Parathyroid adenoma (tissue), 2 donors: Measurements from ENCODE around the gene PRKN.

Experiments
- H2AFZ ChIP-seq: fragments of 300-600 bp; sonication (generic); one replicate; pipeline ENCODE4 v1.7.0; 2017; ENCODE audit warnings: antibody characterized with exemption, mild to moderate bottlenecking
- H3K27ac ChIP-seq: fragments of 300-600 bp; sonication (generic); one replicate; pipeline ENCODE4 v1.7.0; 2017
- H3K27me3 ChIP-seq: fragments of 300-600 bp; sonication (generic); one replicate; pipeline ENCODE4 v1.7.0; 2017; ENCODE audit warnings: low read length; ENCODE audit not compliant: control insufficient read depth, insufficient read depth
- H3K36me3 ChIP-seq: fragments of 300-600 bp; sonication (generic); one replicate; pipeline ENCODE4 v1.7.0; 2017; ENCODE audit warnings: low read length; ENCODE audit not compliant: control insufficient read depth, insufficient read depth
- H3K4me1 ChIP-seq: fragments of 300-600 bp; sonication (generic); one replicate; pipeline ENCODE4 v1.7.0; 2017; ENCODE audit warnings: control low read depth
- H3K4me2 ChIP-seq: fragments of 300-600 bp; sonication (generic); one replicate; pipeline ENCODE4 v1.7.0; 2017; ENCODE audit warnings: low read length
- H3K4me3 ChIP-seq: fragments of 300-600 bp; sonication (generic); one replicate; pipeline ENCODE4 v1.7.0; 2017; ENCODE audit warnings: low read depth, low read length
- H3K79me2 ChIP-seq: fragments of 300-600 bp; sonication (generic); one replicate; pipeline ENCODE4 v1.7.0; 2017; ENCODE audit warnings: control low read depth
- H3K9ac ChIP-seq: fragments of 300-600 bp; sonication (generic); one replicate; pipeline ENCODE4 v1.7.0; 2017; ENCODE audit warnings: mild to moderate bottlenecking
- H3K9me3 ChIP-seq: fragments of 300-600 bp; sonication (generic); one replicate; pipeline ENCODE4 v1.7.0; 2017; ENCODE audit warnings: low read length; ENCODE audit not compliant: control insufficient read depth
- TF ChIP-seq, protein P1 (sequence below): fragments of 300-600 bp; sonication (generic); IDR thresholded peaks from one replicate; pipeline ENCODE4 v1.7.0; 2017; ENCODE audit warnings: antibody characterized with exemption, mild to moderate bottlenecking
- donor health status: primary hyperparathyroidism.

Gene PRKN

DNA sequence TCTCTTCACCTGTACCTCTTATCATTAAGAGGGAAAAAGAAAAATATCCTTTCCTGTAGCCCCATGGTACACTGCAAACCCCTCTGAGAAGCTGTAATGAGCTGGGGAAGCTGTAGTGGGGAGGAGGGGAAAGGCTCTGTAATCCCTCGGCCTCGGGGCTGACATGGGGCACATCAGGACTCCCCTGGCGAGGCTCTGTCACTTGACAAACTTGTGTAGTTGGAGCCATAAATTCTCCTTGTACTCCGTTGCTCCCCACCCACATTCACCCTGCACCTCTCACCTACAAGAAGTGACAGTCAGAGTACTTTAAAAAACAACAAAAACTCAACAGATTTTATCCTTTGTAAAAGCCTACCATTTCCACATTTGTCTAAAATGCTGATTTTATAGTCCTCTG lies 978.0 kb downstream of the PRKN start:
- H2AFZ ChIP-seq, result no peak overlapping the region
- no peaks in the 10 kb centered on the region for H3K79me2 ChIP-seq
- no peaks in the 10 kb centered on the region for H3K9me3 ChIP-seq
- no peak overlapping the region for H3K9ac ChIP-seq
- TF ChIP-seq, protein P1, sequence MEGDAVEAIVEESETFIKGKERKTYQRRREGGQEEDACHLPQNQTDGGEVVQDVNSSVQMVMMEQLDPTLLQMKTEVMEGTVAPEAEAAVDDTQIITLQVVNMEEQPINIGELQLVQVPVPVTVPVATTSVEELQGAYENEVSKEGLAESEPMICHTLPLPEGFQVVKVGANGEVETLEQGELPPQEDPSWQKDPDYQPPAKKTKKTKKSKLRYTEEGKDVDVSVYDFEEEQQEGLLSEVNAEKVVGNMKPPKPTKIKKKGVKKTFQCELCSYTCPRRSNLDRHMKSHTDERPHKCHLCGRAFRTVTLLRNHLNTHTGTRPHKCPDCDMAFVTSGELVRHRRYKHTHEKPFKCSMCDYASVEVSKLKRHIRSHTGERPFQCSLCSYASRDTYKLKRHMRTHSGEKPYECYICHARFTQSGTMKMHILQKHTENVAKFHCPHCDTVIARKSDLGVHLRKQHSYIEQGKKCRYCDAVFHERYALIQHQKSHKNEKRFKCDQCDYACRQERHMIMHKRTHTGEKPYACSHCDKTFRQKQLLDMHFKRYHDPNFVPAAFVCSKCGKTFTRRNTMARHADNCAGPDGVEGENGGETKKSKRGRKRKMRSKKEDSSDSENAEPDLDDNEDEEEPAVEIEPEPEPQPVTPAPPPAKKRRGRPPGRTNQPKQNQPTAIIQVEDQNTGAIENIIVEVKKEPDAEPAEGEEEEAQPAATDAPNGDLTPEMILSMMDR, result no peak
- H3K27ac ChIP-seq, result no peak overlapping the region
- H3K4me2 ChIP-seq, result no peak overlapping the region
- no peaks in the 10 kb centered on the region for H3K4me1 ChIP-seq
- no peaks in the 10 kb centered on the region for H3K36me3 ChIP-seq
- H3K4me3 ChIP-seq, result no peak overlapping the region
- H3K27me3 ChIP-seq, result no peaks in the 10 kb centered on the region

DNA sequence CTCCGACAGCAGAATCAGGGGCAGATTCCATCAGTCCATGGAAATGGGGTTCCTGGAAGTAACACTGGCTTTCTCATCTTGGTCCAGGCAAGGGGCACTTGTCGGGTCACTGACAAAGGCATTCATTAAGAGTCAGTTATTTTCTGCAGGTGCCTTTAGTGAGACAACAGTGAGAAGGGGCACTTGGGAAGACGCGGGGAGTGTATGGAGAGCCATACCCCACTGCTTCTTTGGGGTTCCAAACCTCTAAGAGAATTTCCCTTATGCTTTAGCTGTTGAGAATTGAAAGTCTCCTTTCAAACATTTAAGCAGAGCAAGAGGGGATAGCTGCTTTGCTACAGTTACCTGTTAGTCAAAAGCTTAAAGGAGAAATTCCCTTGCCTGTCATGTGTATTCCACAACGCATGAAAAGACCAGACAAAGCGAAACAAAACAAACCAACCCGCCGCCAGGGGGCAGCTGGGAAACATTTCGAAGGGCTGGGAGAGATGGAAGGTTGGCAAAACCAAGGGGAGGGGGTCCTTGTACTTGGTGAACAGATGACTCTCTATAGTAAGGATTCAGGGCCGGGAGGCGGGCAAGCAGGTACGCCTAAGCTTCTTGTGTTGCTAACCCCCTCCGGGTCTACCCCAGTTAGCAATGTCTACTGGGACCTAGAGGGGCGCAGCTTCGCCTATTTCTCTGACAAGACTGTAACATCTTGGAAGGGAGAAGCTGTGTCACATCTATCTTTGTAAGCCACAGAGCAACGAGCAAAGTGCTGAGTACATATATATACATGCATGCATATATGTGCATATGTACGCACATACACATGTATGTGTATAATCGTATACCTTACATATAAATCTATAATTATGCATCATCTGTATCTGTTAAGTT lies 978.8 kb downstream of the PRKN start:
- TF ChIP-seq, protein P1, result peak; percentile 52
- Histone ChIP-seq H3K4me1 (no peaks in the 10 kb centered on the region), H3K36me3 (no peaks in the 10 kb centered on the region)

DNA sequence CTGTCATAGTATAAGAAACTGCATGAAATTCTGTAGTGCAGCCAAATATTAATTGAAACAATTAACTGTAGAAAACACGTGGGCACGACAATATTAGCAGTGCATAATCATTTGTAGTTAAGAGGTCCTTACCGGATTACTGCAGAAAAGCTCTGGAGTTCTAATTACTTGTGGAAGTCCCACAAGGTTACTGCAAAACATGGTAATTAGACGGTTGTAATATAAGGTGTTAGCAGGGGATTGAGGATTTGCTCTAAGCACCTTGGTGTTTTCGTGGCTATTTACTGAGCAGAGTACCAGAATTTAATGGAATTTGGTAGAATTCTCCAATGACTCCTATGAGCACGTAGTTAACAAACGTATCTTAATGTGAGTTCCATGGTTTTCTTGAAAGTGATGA lies 980.1 kb downstream of the PRKN start:
- TF ChIP-seq, protein P1, result no peak
- no peaks in the 10 kb centered on the region for H3K4me1 ChIP-seq
- H2AFZ ChIP-seq, result no peak overlapping the region
- H3K27me3 ChIP-seq, result no peaks in the 10 kb centered on the region
- H3K36me3 ChIP-seq, result no peaks in the 10 kb centered on the region
- no peak overlapping the region for H3K4me2 ChIP-seq
- H3K9me3 ChIP-seq, result no peaks in the 10 kb centered on the region
- no peaks in the 10 kb centered on the region for H3K79me2 ChIP-seq
- no peak overlapping the region for H3K9ac ChIP-seq
- H3K27ac ChIP-seq, result no peak overlapping the region
- H3K4me3 ChIP-seq, result no peak overlapping the region

More for the DNA sequence above, 978.8 kb downstream of the PRKN start:
- Histone ChIP-seq H3K4me3 (no peak overlapping the region), H3K4me2 (no peak overlapping the region), H3K27ac (no peak overlapping the region), H3K27me3 (no peaks in the 10 kb centered on the region), H3K79me2 (no peaks in the 10 kb centered on the region), H3K9me3 (no peaks in the 10 kb centered on the region), H3K9ac (no peak overlapping the region), H2AFZ (peak overlapping the region; percentile 3)

DNA sequence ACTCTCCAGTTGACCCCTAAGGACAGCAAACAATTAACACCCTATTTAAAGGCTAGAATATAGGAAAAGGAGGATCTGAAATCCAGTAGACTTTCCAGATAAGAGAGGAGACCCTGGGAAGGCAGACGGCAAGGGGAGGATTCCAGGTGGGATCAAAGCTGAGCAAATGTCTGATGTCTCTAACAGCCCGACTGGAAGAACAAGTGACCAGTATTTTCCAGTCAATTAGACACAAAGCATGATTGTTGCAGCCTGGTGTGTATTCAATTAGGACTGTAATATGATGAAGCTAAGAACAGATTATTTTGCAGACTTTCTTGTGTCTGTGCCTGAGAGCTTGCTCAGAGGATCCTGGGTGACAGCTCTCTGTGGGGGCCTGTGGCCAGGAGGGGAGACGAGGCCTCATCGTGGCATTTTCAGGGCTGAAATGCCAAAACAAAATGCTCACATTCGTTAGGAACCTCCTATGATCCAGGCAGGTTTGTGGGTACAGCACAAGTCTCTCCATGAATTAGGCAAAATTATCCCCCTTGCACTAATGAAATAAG lies 981.9 kb downstream of the PRKN start:
- Histone ChIP-seq H3K4me3 (no peak overlapping the region), H3K27me3 (no peaks in the 10 kb centered on the region), H3K36me3 (no peaks in the 10 kb centered on the region), H3K9ac (no peak overlapping the region), H3K79me2 (no peaks in the 10 kb centered on the region), H3K9me3 (no peaks in the 10 kb centered on the region), H3K4me1 (no peaks in the 10 kb centered on the region), H3K27ac (no peak overlapping the region), H3K4me2 (no peak overlapping the region), H2AFZ (no peak overlapping the region)
- TF ChIP-seq, protein P1, result no peak
